GM15510 (cell line): ENCODE measurements around the gene PGAM2.

Source experiments
- POLR2A ChIP-seq: IDR thresholded peaks from 3 replicates; pipeline ENCODE4 v1.6.1; 2011; ENCODE audit warnings: borderline replicate concordance; ENCODE audit not compliant: insufficient read length; ENCODE audit errors: extremely low read depth

PGAM2 gene

DNA sequence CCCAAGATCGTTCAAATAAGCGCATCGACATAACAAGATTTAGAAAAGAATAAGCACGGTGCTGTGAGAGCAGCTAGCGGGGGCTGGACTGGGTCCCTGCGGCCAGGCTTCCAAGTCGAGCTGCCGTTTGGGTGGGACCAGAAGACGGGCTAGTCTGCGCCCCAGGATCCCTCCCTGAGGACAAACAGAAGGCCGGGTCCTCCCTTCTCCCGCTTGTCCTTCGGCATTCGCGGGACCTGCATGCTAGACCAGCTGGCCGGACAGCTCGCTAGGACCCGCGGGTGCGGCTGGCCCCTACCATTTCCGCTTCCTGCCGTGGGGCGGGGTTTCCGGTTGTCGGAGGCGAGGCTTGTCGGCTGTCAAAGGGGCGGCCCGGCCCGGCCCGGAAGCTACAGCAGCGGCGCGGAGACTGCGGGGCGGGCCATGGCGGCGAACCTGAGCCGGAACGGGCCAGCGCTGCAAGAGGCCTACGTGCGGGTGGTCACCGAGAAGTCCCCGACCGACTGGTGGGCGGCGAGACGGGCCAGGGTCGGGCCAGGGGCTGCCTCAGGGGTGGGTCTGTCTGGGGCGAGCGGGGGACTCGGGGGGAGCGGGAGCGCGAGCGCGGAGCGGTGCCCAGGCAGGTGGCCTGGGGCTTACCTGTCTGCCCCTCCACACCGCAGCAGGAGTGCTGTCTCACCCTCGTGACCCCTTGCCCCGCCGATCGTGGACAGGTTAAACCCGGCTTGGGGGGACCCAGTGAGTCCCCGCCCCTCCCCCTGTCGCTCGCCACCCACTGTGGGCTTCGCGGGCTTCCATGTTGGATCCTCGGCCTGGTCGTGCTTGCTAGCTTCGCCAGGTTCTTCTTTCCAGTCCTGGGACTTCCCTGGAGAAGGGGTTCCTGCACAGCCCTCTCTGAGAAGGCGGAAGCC is 20.8 kb downstream of the PGAM2 start, which contains the start of gene DBNL:
Gene DBNL, plus strand, starts transcription at position 388 of the 911 bp plus-strand sequence. Its CDS starts 36 bp downstream, at position 424.
- peak; percentile 98 for TF ChIP-seq POLR2A

DNA sequence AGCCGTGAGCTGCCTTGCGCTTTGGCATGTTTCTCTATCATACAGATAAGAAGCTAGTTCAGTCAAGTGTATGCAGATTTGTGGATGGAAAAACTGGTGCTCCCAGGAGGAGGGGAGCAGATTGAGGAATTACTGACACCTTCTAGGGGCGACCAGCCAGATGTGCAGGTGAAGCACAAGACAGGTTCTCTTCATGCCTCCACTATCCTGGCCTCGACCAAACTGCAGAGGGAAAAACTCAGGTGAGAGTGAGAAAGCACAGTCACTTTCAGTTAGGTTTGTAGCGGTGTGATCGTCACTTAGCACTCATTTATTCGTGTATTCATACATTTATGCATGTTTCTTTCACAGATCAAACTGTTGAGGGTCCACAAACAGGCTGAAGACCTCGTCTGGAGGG is 21.5 kb downstream of the PGAM2 start:
- no peak for TF ChIP-seq POLR2A

DNA sequence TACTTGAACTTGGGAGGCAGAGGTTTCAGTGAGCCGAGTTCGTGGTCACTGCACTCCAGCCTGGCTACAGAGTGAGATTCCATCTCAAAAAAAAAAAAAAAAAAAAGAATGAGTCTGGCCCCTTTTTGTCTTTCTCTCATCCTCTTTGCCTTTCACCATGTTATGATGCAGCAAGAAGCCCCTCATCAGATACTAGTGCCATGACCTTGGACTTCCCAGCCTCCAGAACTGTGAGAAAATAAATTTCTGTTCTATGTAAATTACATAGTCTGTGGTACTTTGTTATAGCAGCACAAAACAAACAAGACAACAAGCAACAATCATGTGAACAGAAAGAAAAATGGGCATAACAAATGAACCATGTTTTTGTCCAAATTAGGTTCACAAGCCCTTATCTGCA is 23.1 kb downstream of the PGAM2 start:
- no peak for TF ChIP-seq POLR2A

DNA sequence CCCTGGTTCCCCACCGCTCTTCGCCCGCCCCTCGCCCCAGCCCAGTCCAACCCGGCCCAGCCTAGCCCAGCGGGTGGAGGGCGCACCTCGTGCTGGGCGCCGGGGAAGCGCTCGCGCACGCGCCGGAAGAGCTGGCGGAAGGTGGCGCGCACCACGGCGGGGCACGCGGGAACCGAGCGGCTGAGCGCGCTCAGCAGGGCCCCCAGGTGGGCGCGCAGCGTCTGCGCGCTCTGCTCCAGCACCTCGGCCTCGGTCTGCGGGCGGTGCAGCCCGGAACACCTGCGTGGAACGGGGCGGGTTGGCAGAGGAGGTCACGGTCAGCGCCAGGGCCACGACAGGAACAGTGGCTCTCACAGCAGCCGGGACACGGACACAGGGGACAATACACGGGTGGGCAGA is 24.9 kb downstream of the PGAM2 start:
- TF ChIP-seq POLR2A = peak; percentile 55

DNA sequence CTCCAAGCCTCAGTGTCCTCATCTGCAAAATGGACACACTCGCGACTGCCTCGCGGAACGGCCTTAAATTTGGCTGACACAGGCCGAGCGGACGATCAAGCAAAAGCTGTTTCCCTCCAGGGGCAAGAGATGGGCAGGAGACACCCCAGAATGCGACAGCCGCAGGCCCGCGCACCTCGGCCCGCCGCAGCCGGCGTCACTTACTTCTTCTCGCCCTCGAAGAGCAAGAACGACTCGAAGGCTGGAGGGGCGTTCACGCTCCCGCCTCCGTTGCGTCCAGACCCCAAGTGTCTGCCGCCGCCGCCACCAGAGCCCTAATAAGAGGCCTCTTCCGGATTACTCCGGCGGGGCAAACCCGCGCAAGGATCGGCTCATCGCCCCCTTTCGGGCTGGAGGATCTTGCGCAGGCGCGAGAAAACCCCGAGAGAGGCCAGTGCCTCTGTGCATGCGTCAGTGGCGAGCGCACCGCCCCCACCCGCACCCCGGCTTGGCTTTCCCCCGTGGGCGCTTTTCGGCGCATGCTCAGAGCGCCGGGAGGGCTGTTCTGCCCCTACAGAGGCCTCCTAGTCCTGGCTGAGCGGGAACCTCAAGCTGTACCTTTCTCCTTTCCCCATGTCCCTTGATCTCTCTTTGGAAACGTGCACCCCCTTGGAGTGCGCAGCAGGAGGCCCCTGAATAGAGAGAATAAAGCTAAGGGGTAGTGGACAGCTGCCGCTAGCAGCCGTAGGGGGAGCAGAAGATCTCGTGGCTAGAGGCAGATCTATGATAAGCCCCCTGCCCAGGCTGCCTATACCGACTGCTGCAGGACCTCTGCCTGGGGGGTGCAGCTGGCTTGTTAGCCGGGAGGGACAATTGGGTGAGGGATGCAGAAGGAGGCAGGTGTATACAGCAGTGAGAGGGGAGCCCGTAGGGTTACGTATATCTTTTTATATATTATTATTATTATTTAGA is 46.2 kb downstream of the PGAM2 start:
- peak; percentile 54 for TF ChIP-seq POLR2A
